ENCODE measurements around the gene KDM2A.
A peak's percentile ranks its signal among the peaks of the same experiment; 100 is the strongest.
"Not testable (repeated sequence)": the region's sequence is repeated elsewhere in the genome, so short reads cannot be mapped to it uniquely, and the experiment has no call there.

The KDM2A gene

GRCh38 chr11:67117176-67117575, 1.9 kb upstream of the KDM2A start:
- intact Hi-C loops (cut with DNase I), result no loop called here
- no peak for DNase-seq

DNA sequence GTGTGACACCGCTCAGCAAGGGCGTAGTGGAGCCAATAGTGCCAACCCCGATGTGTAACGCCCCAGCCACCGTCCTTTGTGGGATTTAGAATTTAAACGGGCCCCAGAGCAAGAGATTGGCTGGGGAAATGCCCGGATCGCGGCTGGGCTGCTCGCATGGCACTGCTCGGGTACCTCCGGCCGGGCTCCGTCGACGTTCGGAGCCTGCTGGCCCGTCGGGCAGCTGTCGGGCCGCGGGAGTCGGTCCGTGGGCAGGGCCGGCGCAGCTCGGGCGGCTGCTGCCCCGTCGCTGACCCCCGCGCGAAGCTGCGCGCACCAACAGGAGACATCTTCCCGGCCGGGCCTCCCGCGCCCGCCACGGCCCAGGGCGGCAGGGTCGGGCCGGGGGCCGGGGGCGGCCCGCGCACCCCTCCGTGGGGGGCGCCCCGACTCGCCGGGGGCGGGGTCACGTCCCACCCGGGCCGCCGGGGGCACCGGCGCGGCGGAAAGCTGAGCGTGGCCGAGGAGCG, 1.3 kb upstream of the KDM2A start:
- peak in 3 of 10 donors; percentile 16 to 67 (median 26) for DNase-seq
- intact Hi-C loops (cut with DNase I), result no loop called here

GRCh38 chr11:67118181-67118766, 789 bp upstream of the KDM2A start:
- DNase-seq, result peak in 6 of 10 donors; percentile 18 to 91 (median 27)
- intact Hi-C loops (cut with DNase I), result no loop called here

GRCh38 chr11:67119585-67120391, 725 bp downstream of the KDM2A start:
- intact Hi-C loops (cut with DNase I), result loop anchor here (2.0 kb wide), 1 partner anchor 121 kb away; no protein-coding TSS in a partner anchor
- DNase-seq, result peak in 6 of 10 donors; percentile 15 to 86 (median 58)

GRCh38 chr11:67120456-67120855, 1.4 kb downstream of the KDM2A start:
- peak in 1 of 10 donors; percentile 8 for DNase-seq
- intact Hi-C loops (cut with DNase I), result loop anchor here (2.0 kb wide), 1 partner anchor 120 kb away; no protein-coding TSS in a partner anchor

GRCh38 chr11:67120881-67121710, 2.0 kb downstream of the KDM2A start:
- no peak for DNase-seq
- intact Hi-C loops (cut with DNase I), result loop anchor here (2.0 kb wide), 1 partner anchor 120 kb away; no protein-coding TSS in a partner anchor

GRCh38 chr11:67123801-67124200, 4.7 kb downstream of the KDM2A start:
- intact Hi-C loops (cut with DNase I), result not testable (repeated sequence)

GRCh38 chr11:67126243-67126642, 7.2 kb downstream of the KDM2A start:
- intact Hi-C loops (cut with DNase I); DNase-seq: not testable (repeated sequence)

More at GRCh38 chr11:67123801-67124200, 4.7 kb downstream of the KDM2A start:
- peak in 1 of 10 donors; percentile 44 for DNase-seq

- intact Hi-C loops (cut with DNase I), result no loop called here
These were observed 7.9 kb downstream of the KDM2A start for GRCh38 chr11:67126986-67127385.

GRCh38 chr11:67130861-67131260, 11.8 kb downstream of the KDM2A start:
- DNase-seq; intact Hi-C loops (cut with DNase I): not testable (repeated sequence)

More at GRCh38 chr11:67126986-67127385, 7.9 kb downstream of the KDM2A start:
- no peak for DNase-seq

DNA sequence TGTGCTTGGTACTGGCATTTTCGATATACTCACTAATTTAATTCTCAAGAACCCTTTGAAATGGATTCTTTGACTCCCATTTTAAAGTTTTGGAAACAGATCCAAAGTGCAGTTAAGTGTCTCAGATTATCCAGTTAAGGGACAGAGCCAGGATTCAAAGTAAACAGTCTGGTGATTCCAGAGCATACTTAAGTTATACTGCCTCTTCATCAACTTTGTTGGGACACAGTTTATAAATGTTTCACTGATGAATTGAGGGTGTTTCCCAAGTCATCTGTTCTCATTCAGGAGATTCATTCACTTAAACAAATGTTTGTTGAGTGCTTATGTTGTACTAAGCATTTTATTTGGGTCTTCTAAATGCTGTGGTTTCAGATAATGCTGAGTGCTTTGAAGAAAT, 17.1 kb downstream of the KDM2A start:
- no peak for DNase-seq
- intact Hi-C loops (cut with DNase I), result no loop called here

DNA sequence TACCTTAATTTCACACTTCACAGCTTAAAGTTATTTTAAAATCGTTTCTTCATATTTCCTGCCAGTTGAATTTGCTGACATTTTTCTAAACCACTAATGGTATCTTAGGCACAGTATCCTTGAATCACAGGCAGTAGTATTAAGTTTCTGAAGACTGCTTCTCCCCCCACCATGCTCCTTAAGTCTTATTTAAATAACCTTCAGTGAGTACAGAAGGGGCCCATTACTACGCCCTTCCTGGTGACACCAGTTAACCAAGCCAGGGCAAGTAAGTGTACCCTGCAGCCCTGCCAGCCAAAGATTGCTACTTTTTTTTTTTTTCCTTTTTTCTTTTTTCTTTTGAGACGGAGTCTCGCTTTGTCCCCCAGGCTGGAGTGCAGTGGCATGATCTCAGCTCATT, 19.9 kb downstream of the KDM2A start:
- intact Hi-C loops (cut with DNase I), result no loop called here

GRCh38 chr11:67146516-67147226, 27.6 kb downstream of the KDM2A start:
- intact Hi-C loops (cut with DNase I), result no loop called here
- peak in 1 of 10 donors; percentile 10 for DNase-seq

More for the DNA sequence above, 19.9 kb downstream of the KDM2A start:
- no peak for DNase-seq

GRCh38 chr11:67153971-67154370, 34.9 kb downstream of the KDM2A start:
- intact Hi-C loops (cut with DNase I), result no loop called here

GRCh38 chr11:67154726-67155125, 35.7 kb downstream of the KDM2A start:
- no peak for DNase-seq
- intact Hi-C loops (cut with DNase I), result no loop called here

More at GRCh38 chr11:67153971-67154370, 34.9 kb downstream of the KDM2A start:
- DNase-seq, result no peak

DNA sequence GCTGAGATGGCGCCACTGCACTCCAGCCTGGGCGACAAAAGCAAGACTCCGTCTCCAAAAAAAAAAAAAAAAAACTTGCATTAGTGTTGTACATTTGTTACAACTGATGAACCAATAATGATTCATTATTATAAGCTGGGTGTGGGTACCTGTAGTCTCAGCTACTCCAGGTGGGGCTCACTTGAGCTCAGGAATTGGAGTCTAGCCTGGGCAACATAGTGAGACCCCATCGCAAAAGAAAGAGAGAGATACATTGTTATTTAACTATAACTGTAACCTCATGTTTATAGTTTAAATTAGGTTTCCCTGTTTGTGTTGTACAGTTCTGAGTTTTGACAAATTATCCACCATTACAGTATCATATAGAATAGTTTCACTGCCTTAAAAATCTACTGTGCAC, 38.6 kb downstream of the KDM2A start:
- intact Hi-C loops (cut with DNase I), result no loop called here

DNA sequence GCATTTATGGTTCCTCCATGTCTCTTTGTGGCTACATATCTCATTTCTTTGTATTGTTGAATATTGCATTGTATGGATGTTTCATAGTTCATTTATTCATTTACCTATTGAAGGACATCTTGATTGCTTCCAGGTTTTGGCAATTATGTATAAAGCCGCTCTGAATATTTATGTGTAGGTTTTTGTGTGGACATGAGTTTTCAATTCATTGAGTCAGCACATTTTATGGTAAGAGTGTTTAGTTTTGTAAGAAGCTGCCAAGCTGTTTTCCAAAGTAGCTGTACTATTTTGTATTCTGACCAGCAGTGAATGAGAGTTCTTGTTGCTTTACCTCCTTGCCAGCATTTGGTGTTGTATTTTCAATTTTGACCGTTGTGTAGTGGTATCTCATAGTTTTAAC, 39.2 kb downstream of the KDM2A start:
- intact Hi-C loops (cut with DNase I), result no loop called here
- no peak for DNase-seq

More for the DNA sequence above, 38.6 kb downstream of the KDM2A start:
- no peak for DNase-seq

DNA sequence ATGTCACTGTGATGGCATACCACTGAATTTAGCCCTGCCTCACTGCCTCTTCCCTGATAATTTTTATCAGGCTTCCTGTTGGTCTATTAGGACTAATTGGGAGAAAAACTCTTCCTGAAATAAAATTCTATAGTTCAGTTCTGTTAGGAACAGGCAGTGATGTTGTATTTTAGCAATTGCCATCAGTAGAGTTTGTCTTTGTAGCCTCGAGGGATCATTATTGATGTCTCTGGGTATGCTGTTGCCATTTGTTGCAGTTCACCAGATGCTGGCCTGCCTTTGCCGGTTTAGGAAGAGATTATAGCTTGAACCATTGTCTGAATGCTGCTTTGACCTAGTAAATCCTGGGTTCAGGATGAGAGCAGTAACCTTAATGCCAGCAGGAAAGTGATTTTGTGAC, 41.0 kb downstream of the KDM2A start:
- DNase-seq, result no peak
- intact Hi-C loops (cut with DNase I), result no loop called here

- intact Hi-C loops (cut with DNase I), result no loop called here
These were observed 42.1 kb downstream of the KDM2A start for GRCh38 chr11:67160872-67161783.

More at GRCh38 chr11:67160872-67161783, 42.1 kb downstream of the KDM2A start:
- no peak for DNase-seq

All from posterior cingulate gyrus (tissue), 11 donors.